ENCODE data around the gene ZNF112. TPM values are rescaled to one million over a fixed set of nuclear protein-coding genes. Genes with fewer than 3 reads are reported as not detected.

The ZNF112 gene
- polyA plus RNA-seq, 2 of the 4 experiments (the other 2 are of a cell fraction), result 3.3 to 6.9 TPM

DNA sequence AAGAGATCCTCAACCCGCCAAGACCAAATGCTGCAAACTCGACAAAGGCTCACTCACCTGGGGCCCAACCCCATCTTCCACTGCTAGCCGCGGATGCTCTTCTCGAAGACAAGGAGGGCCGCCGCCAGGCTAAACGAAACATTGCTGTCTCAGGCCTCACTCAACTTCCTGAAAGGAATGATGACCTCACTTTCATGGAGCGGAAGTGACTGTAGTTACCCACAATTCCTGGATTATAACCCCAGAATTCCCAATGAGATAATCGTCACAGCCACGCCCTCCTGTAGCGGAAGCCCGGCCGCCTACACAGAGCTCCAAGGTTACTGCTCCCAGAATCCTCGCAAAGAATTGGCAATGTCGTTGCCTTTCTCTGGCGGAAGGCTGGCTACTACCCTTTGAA, 10.5 kb upstream of the ZNF112 start:
- DNase-seq (ENCODE audit: low read depth in 1 of 2, low spot score in 1 of 2), result peak in 1 of 2 experiments; percentile 12
- ATAC-seq, result no peak
- FAIRE-seq, result no peak

DNA sequence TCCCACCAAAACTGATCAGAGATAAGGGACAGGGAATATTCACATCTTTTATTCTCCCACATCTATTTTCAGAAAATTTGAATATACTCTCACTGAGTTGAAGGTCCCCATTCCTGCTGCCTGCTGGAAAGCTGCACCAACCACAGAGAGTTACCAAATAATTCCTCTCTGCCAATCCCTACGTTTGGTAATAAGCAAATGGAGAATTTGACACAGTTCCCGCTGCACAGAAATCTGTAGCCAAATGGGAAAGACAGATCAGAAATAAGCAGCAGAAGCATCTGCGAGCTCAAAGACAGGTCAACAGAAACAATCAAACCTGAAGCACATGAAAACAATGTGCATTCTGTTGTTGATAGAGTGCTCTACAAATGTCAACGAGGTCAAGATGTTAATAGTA, 9.9 kb downstream of the ZNF112 start:
- CTCF ChIA-PET, result no interaction called here
- POLR2A ChIA-PET, result no interaction called here

More for the DNA sequence above, 10.5 kb upstream of the ZNF112 start:
- POLR2A ChIA-PET, result no interaction called here
- TF ChIP-seq EP300 (IDR thresholded peaks at IDR 0.05), result no peak
- TF ChIP-seq, protein P1, sequence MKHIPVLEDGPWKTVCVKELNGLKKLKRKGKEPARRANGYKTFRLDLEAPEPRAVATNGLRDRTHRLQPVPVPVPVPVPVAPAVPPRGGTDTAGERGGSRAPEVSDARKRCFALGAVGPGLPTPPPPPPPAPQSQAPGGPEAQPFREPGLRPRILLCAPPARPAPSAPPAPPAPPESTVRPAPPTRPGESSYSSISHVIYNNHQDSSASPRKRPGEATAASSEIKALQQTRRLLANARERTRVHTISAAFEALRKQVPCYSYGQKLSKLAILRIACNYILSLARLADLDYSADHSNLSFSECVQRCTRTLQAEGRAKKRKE (CRISPR knock-in tag; IDR thresholded peaks at IDR 0.05; ENCODE audit: low read depth), result no peak
- H3K4me2 ChIP-seq, result no peak overlapping the region
- H3K4me3 ChIP-seq, result no peak overlapping the region
- H3K9me3 ChIP-seq, result peaks cover 38% of the 10 kb centered on the region; the same call in 2 of the 3 replicates
- WGBS (ENCODE audit: missing lambda C conversion rate), result 76% methylated on average over 17 of the region's 17 CpGs
- CTCF ChIA-PET, result interaction anchor here (0.6 kb wide), 1 partner anchor 513 kb away, joined by 3 read pairs; no protein-coding TSS in a partner anchor
- H3K4me1 ChIP-seq, result no peaks in the 10 kb centered on the region
- no peak overlapping the region for H3K27ac ChIP-seq

More for the DNA sequence above, 9.9 kb downstream of the ZNF112 start:
- Histone ChIP-seq H3K9me3 (peaks cover 69% of the 10 kb centered on the region), H3K4me2 (no peak overlapping the region), H3K27ac (no peak overlapping the region), H3K4me1 (no peaks in the 10 kb centered on the region), H3K4me3 (no peak overlapping the region)
- FAIRE-seq, result peak; percentile 36
- no peak for TF ChIP-seq POLR2AphosphoS2 (conservative IDR thresholded peaks at IDR 0.05; ENCODE audit: low read length)
- TF ChIP-seq CBX8 (IDR thresholded peaks at IDR 0.05), result no peak
- TF ChIP-seq, protein P2, sequence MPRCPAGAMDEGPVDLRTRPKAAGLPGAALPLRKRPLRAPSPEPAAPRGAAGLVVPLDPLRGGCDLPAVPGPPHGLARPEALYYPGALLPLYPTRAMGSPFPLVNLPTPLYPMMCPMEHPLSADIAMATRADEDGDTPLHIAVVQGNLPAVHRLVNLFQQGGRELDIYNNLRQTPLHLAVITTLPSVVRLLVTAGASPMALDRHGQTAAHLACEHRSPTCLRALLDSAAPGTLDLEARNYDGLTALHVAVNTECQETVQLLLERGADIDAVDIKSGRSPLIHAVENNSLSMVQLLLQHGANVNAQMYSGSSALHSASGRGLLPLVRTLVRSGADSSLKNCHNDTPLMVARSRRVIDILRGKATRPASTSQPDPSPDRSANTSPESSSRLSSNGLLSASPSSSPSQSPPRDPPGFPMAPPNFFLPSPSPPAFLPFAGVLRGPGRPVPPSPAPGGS (IDR thresholded peaks at IDR 0.05), result no peak
- TF ChIP-seq, protein P3, sequence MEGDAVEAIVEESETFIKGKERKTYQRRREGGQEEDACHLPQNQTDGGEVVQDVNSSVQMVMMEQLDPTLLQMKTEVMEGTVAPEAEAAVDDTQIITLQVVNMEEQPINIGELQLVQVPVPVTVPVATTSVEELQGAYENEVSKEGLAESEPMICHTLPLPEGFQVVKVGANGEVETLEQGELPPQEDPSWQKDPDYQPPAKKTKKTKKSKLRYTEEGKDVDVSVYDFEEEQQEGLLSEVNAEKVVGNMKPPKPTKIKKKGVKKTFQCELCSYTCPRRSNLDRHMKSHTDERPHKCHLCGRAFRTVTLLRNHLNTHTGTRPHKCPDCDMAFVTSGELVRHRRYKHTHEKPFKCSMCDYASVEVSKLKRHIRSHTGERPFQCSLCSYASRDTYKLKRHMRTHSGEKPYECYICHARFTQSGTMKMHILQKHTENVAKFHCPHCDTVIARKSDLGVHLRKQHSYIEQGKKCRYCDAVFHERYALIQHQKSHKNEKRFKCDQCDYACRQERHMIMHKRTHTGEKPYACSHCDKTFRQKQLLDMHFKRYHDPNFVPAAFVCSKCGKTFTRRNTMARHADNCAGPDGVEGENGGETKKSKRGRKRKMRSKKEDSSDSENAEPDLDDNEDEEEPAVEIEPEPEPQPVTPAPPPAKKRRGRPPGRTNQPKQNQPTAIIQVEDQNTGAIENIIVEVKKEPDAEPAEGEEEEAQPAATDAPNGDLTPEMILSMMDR (IDR thresholded peaks at IDR 0.05), result no peak
- TF ChIP-seq HEYL (CRISPR knock-in tag; IDR thresholded peaks at IDR 0.05), result no peak
- no peak for TF ChIP-seq RFX5 (IDR thresholded peaks at IDR 0.05)
- TF ChIP-seq, protein P4, sequence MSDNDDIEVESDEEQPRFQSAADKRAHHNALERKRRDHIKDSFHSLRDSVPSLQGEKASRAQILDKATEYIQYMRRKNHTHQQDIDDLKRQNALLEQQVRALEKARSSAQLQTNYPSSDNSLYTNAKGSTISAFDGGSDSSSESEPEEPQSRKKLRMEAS (IDR thresholded peaks at IDR 0.05), result no peak
- TF ChIP-seq ZFP36 (IDR thresholded peaks at IDR 0.05; ENCODE audit: borderline replicate concordance, partially characterized antibody), result no peak
- no peak for TF ChIP-seq CHD2 (IDR thresholded peaks at IDR 0.05; ENCODE audit: low read length, partially characterized antibody)
- no peak for TF ChIP-seq ESRRA (IDR thresholded peaks at IDR 0.05; ENCODE audit: borderline replicate concordance, low read length)
- no peak for TF ChIP-seq POLR2A (IDR thresholded peaks at IDR 0.05; ENCODE audit: low read length)
- TF ChIP-seq, protein P5, sequence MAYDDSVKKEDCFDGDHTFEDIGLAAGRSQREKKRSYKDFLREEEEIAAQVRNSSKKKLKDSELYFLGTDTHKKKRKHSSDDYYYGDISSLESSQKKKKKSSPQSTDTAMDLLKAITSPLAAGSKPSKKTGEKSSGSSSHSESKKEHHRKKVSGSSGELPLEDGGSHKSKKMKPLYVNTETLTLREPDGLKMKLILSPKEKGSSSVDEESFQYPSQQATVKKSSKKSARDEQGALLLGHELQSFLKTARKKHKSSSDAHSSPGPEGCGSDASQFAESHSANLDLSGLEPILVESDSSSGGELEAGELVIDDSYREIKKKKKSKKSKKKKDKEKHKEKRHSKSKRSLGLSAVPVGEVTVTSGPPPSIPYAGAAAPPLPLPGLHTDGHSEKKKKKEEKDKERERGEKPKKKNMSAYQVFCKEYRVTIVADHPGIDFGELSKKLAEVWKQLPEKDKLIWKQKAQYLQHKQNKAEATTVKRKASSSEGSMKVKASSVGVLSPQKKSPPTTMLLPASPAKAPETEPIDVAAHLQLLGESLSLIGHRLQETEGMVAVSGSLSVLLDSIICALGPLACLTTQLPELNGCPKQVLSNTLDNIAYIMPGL (CRISPR knock-in tag; IDR thresholded peaks at IDR 0.05; ENCODE audit: borderline replicate concordance), result no peak
- no peak for TF ChIP-seq MAFK (IDR thresholded peaks at IDR 0.05; ENCODE audit: partially characterized antibody)
- no peak for TF ChIP-seq NPAS2 (CRISPR knock-in tag; IDR thresholded peaks at IDR 0.05; ENCODE audit: borderline replicate concordance)
- TF ChIP-seq, protein P6, sequence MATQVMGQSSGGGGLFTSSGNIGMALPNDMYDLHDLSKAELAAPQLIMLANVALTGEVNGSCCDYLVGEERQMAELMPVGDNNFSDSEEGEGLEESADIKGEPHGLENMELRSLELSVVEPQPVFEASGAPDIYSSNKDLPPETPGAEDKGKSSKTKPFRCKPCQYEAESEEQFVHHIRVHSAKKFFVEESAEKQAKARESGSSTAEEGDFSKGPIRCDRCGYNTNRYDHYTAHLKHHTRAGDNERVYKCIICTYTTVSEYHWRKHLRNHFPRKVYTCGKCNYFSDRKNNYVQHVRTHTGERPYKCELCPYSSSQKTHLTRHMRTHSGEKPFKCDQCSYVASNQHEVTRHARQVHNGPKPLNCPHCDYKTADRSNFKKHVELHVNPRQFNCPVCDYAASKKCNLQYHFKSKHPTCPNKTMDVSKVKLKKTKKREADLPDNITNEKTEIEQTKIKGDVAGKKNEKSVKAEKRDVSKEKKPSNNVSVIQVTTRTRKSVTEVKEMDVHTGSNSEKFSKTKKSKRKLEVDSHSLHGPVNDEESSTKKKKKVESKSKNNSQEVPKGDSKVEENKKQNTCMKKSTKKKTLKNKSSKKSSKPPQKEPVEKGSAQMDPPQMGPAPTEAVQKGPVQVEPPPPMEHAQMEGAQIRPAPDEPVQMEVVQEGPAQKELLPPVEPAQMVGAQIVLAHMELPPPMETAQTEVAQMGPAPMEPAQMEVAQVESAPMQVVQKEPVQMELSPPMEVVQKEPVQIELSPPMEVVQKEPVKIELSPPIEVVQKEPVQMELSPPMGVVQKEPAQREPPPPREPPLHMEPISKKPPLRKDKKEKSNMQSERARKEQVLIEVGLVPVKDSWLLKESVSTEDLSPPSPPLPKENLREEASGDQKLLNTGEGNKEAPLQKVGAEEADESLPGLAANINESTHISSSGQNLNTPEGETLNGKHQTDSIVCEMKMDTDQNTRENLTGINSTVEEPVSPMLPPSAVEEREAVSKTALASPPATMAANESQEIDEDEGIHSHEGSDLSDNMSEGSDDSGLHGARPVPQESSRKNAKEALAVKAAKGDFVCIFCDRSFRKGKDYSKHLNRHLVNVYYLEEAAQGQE (IDR thresholded peaks at IDR 0.05), result no peak
- TF ChIP-seq FOSL2 (IDR thresholded peaks at IDR 0.05), result no peak
- TF ChIP-seq FOSL2 (CRISPR knock-in tag; IDR thresholded peaks at IDR 0.05), result no peak
- no peak for DNase-seq (ENCODE audit: low read depth in 1 of 2, low spot score in 1 of 2)
- no peak for ATAC-seq
- 71% methylated on average over 4 of the region's 4 CpGs for WGBS (ENCODE audit: missing lambda C conversion rate)

Measured in A549 (cell line).